Panc1 (cell line): ENCODE measurements around the gene GNPDA2. TPM values are rescaled to one million over a fixed set of nuclear protein-coding genes. Genes with fewer than 3 reads are reported as not detected.

Experiments used
- ATAC-seq: fragments of 200-7000 bp; cut with Tn5 transposase; 2 replicates; pipeline ENCODE4 v1.9.1; 2020; ENCODE audit warnings: mild to moderate bottlenecking, moderate library complexity
- BruUV-seq: library from RNA; stranded (reverse); fragments of 400-500 nt; replicated peaks from 2 replicates; lab custom pipeline; 2021; lab: Mats Ljungman, UMichigan
- CTCF ChIA-PET: fragments of 300-600 bp; sonication (Branson Sonifier 250); formaldehyde crosslinking; loops from one replicate; lab custom pipeline; 2022; ENCODE audit warnings: antibody characterized with exemption; lab: Charles Lee
- POLR2A ChIA-PET: fragments of 300-600 bp; sonication (Branson Sonifier 250); formaldehyde crosslinking; loops from one replicate; lab custom pipeline; 2022; ENCODE audit warnings: antibody characterized with exemption; lab: Charles Lee
- DNase-seq: peaks from one replicate; pipeline ENCODE4 v3.0.0-alpha.2; 2010; ENCODE audit warnings: low read depth, low spot score
- H3K27ac ChIP-seq: 2 replicates; pipeline ENCODE4 v1.5.1; 2011; ENCODE audit warnings: mild to moderate bottlenecking, low read length, inconsistent platforms
- H3K27me3 ChIP-seq: fragments of 200-500 bp; sonication (Bioruptor generic); 2 replicates; pipeline ENCODE4 v1.6.0; 2014; ENCODE audit warnings: low read length, inconsistent platforms; ENCODE audit not compliant: control insufficient read depth, insufficient read depth
- H3K36me3 ChIP-seq: fragments of 200-500 bp; sonication (Bioruptor generic); 2 replicates; pipeline ENCODE4 v1.5.1; 2014; ENCODE audit warnings: inconsistent platforms, mild to moderate bottlenecking, low read length, moderate library complexity; ENCODE audit not compliant: control insufficient read depth, insufficient read depth
- H3K4me1 ChIP-seq: 2 replicates; pipeline ENCODE4 v1.5.1; 2011; ENCODE audit warnings: inconsistent platforms, mild to moderate bottlenecking, low read length, moderate library complexity; ENCODE audit not compliant: control insufficient read depth, insufficient read depth
- H3K4me3 ChIP-seq, 2 experiments: 2 replicates each; pipeline ENCODE4 v1.5.1; 2011 to 2012; ENCODE audit warnings: low read depth in 2 of 2, low read length in 2 of 2, mild to moderate bottlenecking in 2 of 2, inconsistent platforms in 1 of 2, moderate library complexity in 1 of 2
- H3K9me3 ChIP-seq: fragments of 200-500 bp; sonication (Bioruptor generic); 2 replicates; pipeline ENCODE4 v1.5.1; 2014; ENCODE audit warnings: low read depth, mild to moderate bottlenecking, inconsistent platforms, low read length, moderate library complexity; ENCODE audit not compliant: control insufficient read depth, insufficient read depth
- CTCF ChIP-seq: fragments of 450-650 bp; IDR thresholded peaks from 2 replicates; pipeline ENCODE4 v1.5.1; 2017; ENCODE audit warnings: mild to moderate bottlenecking
- POLR2AphosphoS5 ChIP-seq: IDR thresholded peaks from 2 replicates; pipeline ENCODE4 v1.6.1; 2012; ENCODE audit warnings: mild to moderate bottlenecking, low read depth, low read length, moderate library complexity
- REST ChIP-seq, 2 experiments: IDR thresholded peaks; 2 replicates each; pipeline ENCODE4 v1.6.1; 2011 to 2012; ENCODE audit warnings: low read depth in 2 of 2, control low read depth in 1 of 2, low read length in 1 of 2, mild to moderate bottlenecking in 1 of 2, moderate library complexity in 1 of 2; ENCODE audit not compliant: insufficient read depth in 1 of 2
- SIN3A ChIP-seq: IDR thresholded peaks from 2 replicates; pipeline ENCODE4 v1.6.1; 2012; ENCODE audit warnings: low read depth, mild to moderate bottlenecking, low read length, moderate library complexity, borderline replicate concordance; ENCODE audit not compliant: insufficient read depth
- TCF7L2 ChIP-seq: IDR thresholded peaks from 2 replicates; pipeline ENCODE4 v1.6.1; 2011; ENCODE audit warnings: mild to moderate bottlenecking, low read depth, low read length, inconsistent platforms
- in situ Hi-C: cut with HindIII; loops from 2 replicates; pipeline ENCODE4 v1.10.0; 2016; ENCODE audit warnings: low sequenced_read_pairs, low pct_unique_long_range_greater_than_20kb
- intact Hi-C: fragments of 100-400 bp; cut with micrococcal nuclease; formaldehyde crosslinking; loops from one replicate; pipeline ENCODE4 v1.10.0; 2022; ENCODE audit not compliant: unreplicated experiment
- total RNA-seq: library from RNA; stranded (reverse); gene quantifications from one replicate; pipeline ENCODE4 v1.2.1, GENCODE V29; 2021; ENCODE audit not compliant: unreplicated experiment

Gene GNPDA2
- total RNA-seq, 1 experiment from 2014 or later, result 17.9 TPM

- no peak overlapping the region for H3K27ac ChIP-seq
- in situ Hi-C loops (no loop called here), intact Hi-C loops (no loop called here)
- no peaks in the 10 kb centered on the region for H3K27me3 ChIP-seq
- H3K36me3 ChIP-seq, result no peaks in the 10 kb centered on the region
- DNase-seq (no peak), ATAC-seq (no peak)
- BruUV-seq, result no TSS peak
- H3K9me3 ChIP-seq, result no peaks in the 10 kb centered on the region
- ChIA-PET POLR2A (no interaction called here), CTCF (no interaction called here)
- no peak for TF ChIP-seq CTCF
- no peak for TF ChIP-seq SIN3A
- no peak for TF ChIP-seq REST (IDR thresholded peaks at IDR 0.05; ENCODE audit: insufficient read depth in 1 of 2, low read depth in 2 of 2, low read length in 1 of 2)
- TF ChIP-seq TCF7L2, result no peak
- no peak for TF ChIP-seq POLR2AphosphoS5
- H3K4me3 ChIP-seq, result no peak overlapping the region
- no peaks in the 10 kb centered on the region for H3K4me1 ChIP-seq
Observed at GRCh38 chr4:44663539-44664263, 62.7 kb downstream of the GNPDA2 start.

GRCh38 chr4:44662623-44663005 is 63.7 kb downstream of the GNPDA2 start:
- ATAC-seq (no peak), DNase-seq (no peak)
- BruUV-seq, result no TSS peak
- Histone ChIP-seq H3K4me1 (no peaks in the 10 kb centered on the region), H3K27ac (no peak overlapping the region), H3K36me3 (no peaks in the 10 kb centered on the region), H3K4me3 (no peak overlapping the region), H3K27me3 (no peaks in the 10 kb centered on the region), H3K9me3 (no peaks in the 10 kb centered on the region)
- ChIA-PET POLR2A (no interaction called here), CTCF (no interaction called here)
- intact Hi-C loops, result no loop called here
- in situ Hi-C loops, result no loop called here
- TF ChIP-seq SIN3A (no peak), REST (IDR thresholded peaks at IDR 0.05; ENCODE audit: insufficient read depth in 1 of 2, low read depth in 2 of 2, low read length in 1 of 2) (no peak), TCF7L2 (no peak), POLR2AphosphoS5 (no peak), CTCF (no peak)
